Keratinocyte (primary cell): Measurements from ENCODE around the gene EPB41L2. TPM values are rescaled to one million over a fixed set of nuclear protein-coding genes. Genes with fewer than 3 reads are reported as not detected.

Source experiments
- DNase-seq: peaks from one replicate; pipeline ENCODE4 v3.0.0-alpha.2; 2011; ENCODE audit warnings: low read depth, missing footprints, low spot score
- FAIRE-seq: peaks from 2 replicates; lab custom pipeline; 2011; peaks lifted over from hg19 to GRCh38; lab: Jason Lieb, UNC
- H2AFZ ChIP-seq: 2 replicates; pipeline ENCODE4 v1.6.0; 2012; ENCODE audit warnings: low read length, control low read depth, inconsistent platforms; ENCODE audit not compliant: control insufficient read depth
- H3K27ac ChIP-seq: 2 replicates; pipeline ENCODE4 v1.5.1; 2011; ENCODE audit warnings: low read length; ENCODE audit not compliant: control insufficient read depth, insufficient read depth
- H3K27me3 ChIP-seq: 3 replicates; pipeline ENCODE4 v1.6.0; 2011; ENCODE audit warnings: low read length; ENCODE audit not compliant: control insufficient read depth, insufficient read depth; ENCODE audit errors: extremely low read depth
- H3K36me3 ChIP-seq, 2 experiments: 2 replicates in 1 of 2; 3 replicates in 1 of 2; pipeline ENCODE4 v1.5.1; 2011; ENCODE audit warnings: low read length in 2 of 2, mild to moderate bottlenecking in 1 of 2; ENCODE audit not compliant: control insufficient read depth in 2 of 2, insufficient read depth in 2 of 2; ENCODE audit errors: extremely low read depth in 1 of 2
- H3K4me1 ChIP-seq: 3 replicates; pipeline ENCODE4 v1.5.1; 2011; ENCODE audit warnings: low read length; ENCODE audit not compliant: control insufficient read depth, insufficient read depth; ENCODE audit errors: extremely low read depth
- H3K4me2 ChIP-seq: 3 replicates; pipeline ENCODE4 v1.6.0; 2011; ENCODE audit warnings: low read depth, low read length; ENCODE audit not compliant: control insufficient read depth, insufficient read depth; ENCODE audit errors: extremely low read depth
- H3K4me3 ChIP-seq, 3 experiments: fragments of 200-600 bp in 1 of 3; sonication (generic) in 1 of 3; 2 replicates in 2 of 3; 3 replicates in 1 of 3; pipeline ENCODE4 v1.5.1; 2011 to 2016; ENCODE audit warnings: low read length in 3 of 3, mild to moderate bottlenecking in 3 of 3, control low read depth in 2 of 3, inconsistent platforms in 1 of 3, low read depth in 1 of 3, mixed read lengths in 1 of 3, mixed run types in 1 of 3, moderate library complexity in 1 of 3; ENCODE audit not compliant: control insufficient read depth in 2 of 3, insufficient read depth in 2 of 3; ENCODE audit errors: extremely low read depth in 1 of 3
- H3K79me2 ChIP-seq: 2 replicates; pipeline ENCODE4 v1.6.0; 2012; ENCODE audit warnings: low read length; ENCODE audit not compliant: control insufficient read depth, insufficient read depth
- H3K9ac ChIP-seq: 3 replicates; pipeline ENCODE4 v1.6.0; 2011; ENCODE audit warnings: low read length; ENCODE audit not compliant: control insufficient read depth, insufficient read depth; ENCODE audit errors: extremely low read depth
- H3K9me1 ChIP-seq: 3 replicates; pipeline ENCODE4 v1.6.0; 2011; ENCODE audit warnings: low read length; ENCODE audit not compliant: control insufficient read depth, insufficient read depth; ENCODE audit errors: extremely low read depth
- H3K9me3 ChIP-seq: 2 replicates; pipeline ENCODE4 v1.5.1; 2012; ENCODE audit warnings: low read depth, low read length; ENCODE audit not compliant: control insufficient read depth
- H4K20me1 ChIP-seq: 3 replicates; pipeline ENCODE4 v1.6.0; 2011; ENCODE audit warnings: low read length; ENCODE audit not compliant: control insufficient read depth, insufficient read depth; ENCODE audit errors: extremely low read depth
- EZH2 ChIP-seq: IDR thresholded peaks from one replicate; pipeline ENCODE4 v1.6.1; 2012; ENCODE audit warnings: inconsistent platforms, mild to moderate bottlenecking, low read length, moderate library complexity
- dilution Hi-C: fragments of 300-500 bp; cut with MboI; formaldehyde crosslinking; loops from one replicate; pipeline ENCODE4 v1.7.0; 2020; ENCODE audit warnings: low sequenced_read_pairs; ENCODE audit not compliant: extremely low pct_ligation_motif_present
- polyA plus RNA-seq, 5 experiments: library from polyadenylated mRNA; depleted of rRNA in 3 of 5; stranded (reverse) in 3 of 5; stranded (forward) in 1 of 5; unstranded in 1 of 5; fragments of >200 nt; gene quantifications; 1 replicate in 1 of 5; 2 replicates in 3 of 5; 3 replicates in 1 of 5; pipeline versions ENCODE4 v1.2.1 to v1.2.3, GENCODE V29; 2011 to 2012; ENCODE audit warnings: missing spikeins in 2 of 5, low read depth in 1 of 5, low replicate concordance in 1 of 5
- TF ChIP-seq, protein P1 (sequence below), 3 experiments: IDR thresholded peaks in 1 of 3; conservative IDR thresholded peaks in 1 of 3; optimal IDR thresholded peaks in 1 of 3; 2 replicates in 2 of 3; 3 replicates in 1 of 3; pipeline versions ENCODE3 to v1.5.1; 2011; ENCODE audit warnings: low read length in 3 of 3, mild to moderate bottlenecking in 3 of 3, moderate library complexity in 2 of 3, control low read depth in 1 of 3, inconsistent platforms in 1 of 3; ENCODE audit not compliant: insufficient read depth in 2 of 3; ENCODE audit errors: extremely low read depth in 1 of 3

Gene EPB41L2
- polyA plus RNA-seq, 1 donor (not counting 4 experiments of a cell fraction or from before 2014, with no cell fraction given) = 22.0 TPM

DNA sequence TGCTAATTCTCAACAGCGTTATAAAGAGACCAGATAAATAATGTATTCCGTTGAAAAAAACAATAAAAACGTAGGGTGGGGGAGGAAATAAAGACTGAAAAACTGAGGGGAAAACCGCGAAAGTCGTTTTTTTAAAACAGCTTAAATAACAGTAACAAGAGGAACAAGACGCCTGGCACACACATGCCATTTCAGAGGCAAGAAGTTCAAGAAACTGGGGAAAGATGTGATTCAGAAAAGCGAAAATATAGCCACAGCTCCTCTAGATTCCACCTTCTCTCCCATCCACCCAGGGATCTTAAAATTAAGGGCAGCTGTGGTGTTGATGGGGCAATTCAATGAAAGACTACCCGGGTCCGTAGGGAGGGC, 1.3 kb downstream of the EPB41L2 start:
- peak overlapping the region; percentile 78 for H3K9ac ChIP-seq
- H2AFZ ChIP-seq = no peak overlapping the region
- H3K27me3 ChIP-seq = no peaks in the 10 kb centered on the region
- FAIRE-seq = no peak
- no peaks in the 10 kb centered on the region for H3K9me1 ChIP-seq
- dilution Hi-C loops = no loop called here
- no peaks in the 10 kb centered on the region for H3K9me3 ChIP-seq
- peaks cover 18% of the 10 kb centered on the region for H3K79me2 ChIP-seq
- H3K36me3 ChIP-seq = no peaks in the 10 kb centered on the region
- peaks cover 11% of the 10 kb centered on the region for H3K4me1 ChIP-seq
- no peak for TF ChIP-seq EZH2
- TF ChIP-seq, protein P1, sequence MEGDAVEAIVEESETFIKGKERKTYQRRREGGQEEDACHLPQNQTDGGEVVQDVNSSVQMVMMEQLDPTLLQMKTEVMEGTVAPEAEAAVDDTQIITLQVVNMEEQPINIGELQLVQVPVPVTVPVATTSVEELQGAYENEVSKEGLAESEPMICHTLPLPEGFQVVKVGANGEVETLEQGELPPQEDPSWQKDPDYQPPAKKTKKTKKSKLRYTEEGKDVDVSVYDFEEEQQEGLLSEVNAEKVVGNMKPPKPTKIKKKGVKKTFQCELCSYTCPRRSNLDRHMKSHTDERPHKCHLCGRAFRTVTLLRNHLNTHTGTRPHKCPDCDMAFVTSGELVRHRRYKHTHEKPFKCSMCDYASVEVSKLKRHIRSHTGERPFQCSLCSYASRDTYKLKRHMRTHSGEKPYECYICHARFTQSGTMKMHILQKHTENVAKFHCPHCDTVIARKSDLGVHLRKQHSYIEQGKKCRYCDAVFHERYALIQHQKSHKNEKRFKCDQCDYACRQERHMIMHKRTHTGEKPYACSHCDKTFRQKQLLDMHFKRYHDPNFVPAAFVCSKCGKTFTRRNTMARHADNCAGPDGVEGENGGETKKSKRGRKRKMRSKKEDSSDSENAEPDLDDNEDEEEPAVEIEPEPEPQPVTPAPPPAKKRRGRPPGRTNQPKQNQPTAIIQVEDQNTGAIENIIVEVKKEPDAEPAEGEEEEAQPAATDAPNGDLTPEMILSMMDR (optimal IDR thresholded peaks at IDR 0.05 in 1 of 3, IDR thresholded peaks at IDR 0.05 in 1 of 3, conservative IDR thresholded peaks at IDR 0.05 in 1 of 3; ENCODE audit: extremely low read depth in 1 of 3, insufficient read depth in 2 of 3, low read length in 3 of 3) = no peak
- no peak overlapping the region for H3K27ac ChIP-seq
- peak overlapping the region; percentile 84 for H3K4me2 ChIP-seq
- no peak for DNase-seq
- H3K4me3 ChIP-seq = peak overlapping the region; percentile 76 to 82 (median 76)
- no peaks in the 10 kb centered on the region for H4K20me1 ChIP-seq

DNA sequence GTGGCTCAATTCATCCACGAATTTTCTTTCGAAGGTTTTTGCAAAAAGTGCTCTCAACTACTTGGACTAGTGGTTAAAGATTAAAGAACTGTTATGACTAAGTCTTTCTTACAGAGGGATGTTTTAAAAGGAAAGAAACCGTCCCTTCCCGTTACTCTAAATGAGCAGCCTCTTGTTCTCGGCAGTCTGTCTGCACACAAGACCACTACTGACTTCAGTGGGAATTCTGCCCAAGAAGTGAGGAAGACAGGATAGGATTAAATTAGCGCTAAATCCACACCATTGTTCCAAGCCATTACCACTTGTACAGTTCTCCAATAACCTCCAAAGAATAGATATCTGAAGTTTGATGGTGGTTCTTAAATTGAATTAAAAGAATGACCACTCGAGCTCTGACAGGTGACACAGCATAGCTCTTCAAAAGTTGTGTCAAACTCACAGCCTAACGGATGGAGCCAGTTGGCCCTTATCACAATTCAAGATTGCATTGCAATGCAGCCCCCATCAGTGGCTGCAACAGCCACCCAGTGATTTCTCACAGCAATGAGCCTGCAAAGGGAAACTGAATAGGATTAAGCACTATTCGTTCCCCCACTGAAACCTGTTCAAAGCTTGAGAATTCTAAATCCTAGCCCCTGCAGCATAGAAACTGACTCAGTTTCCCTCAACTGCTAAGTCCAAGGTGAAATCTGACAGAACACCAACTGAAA, 1.8 kb downstream of the EPB41L2 start:
- peak overlapping the region; percentile 84 for H3K4me2 ChIP-seq
- DNase-seq (no peak), FAIRE-seq (no peak)
- no peaks in the 10 kb centered on the region for H3K27me3 ChIP-seq
- no peaks in the 10 kb centered on the region for H3K9me3 ChIP-seq
- no peaks in the 10 kb centered on the region for H3K36me3 ChIP-seq
- peaks cover 21% of the 10 kb centered on the region for H3K79me2 ChIP-seq
- no peak for TF ChIP-seq EZH2
- TF ChIP-seq, protein P1 (optimal IDR thresholded peaks at IDR 0.05 in 1 of 3, IDR thresholded peaks at IDR 0.05 in 1 of 3, conservative IDR thresholded peaks at IDR 0.05 in 1 of 3; ENCODE audit: extremely low read depth in 1 of 3, insufficient read depth in 2 of 3, low read length in 3 of 3) = no peak
- H3K27ac ChIP-seq = no peak overlapping the region
- peaks cover 11% of the 10 kb centered on the region for H3K4me1 ChIP-seq
- no peaks in the 10 kb centered on the region for H3K9me1 ChIP-seq
- H3K9ac ChIP-seq = no peak overlapping the region
- no peaks in the 10 kb centered on the region for H4K20me1 ChIP-seq
- peak overlapping the region in 1 of 3 experiments; percentile 76 for H3K4me3 ChIP-seq
- no peak overlapping the region for H2AFZ ChIP-seq
- dilution Hi-C loops = no loop called here
